Measurements from ENCODE around the gene RNF213. TPM values are rescaled to one million over a fixed set of nuclear protein-coding genes. Genes with fewer than 3 reads are reported as not detected.

The RNF213 gene
- total RNA-seq, 1 experiment from 2014 or later, result 28.6 TPM

GRCh38 chr17:80347536-80347935 is 86.9 kb downstream of the RNF213 start:
- no peak for DNase-seq (ENCODE audit: low read depth)

GRCh38 chr17:80347948-80348351 is 87.3 kb downstream of the RNF213 start:
- no peak for DNase-seq (ENCODE audit: low read depth)

GRCh38 chr17:80348551-80349150 is 88.0 kb downstream of the RNF213 start:
- no peak for DNase-seq (ENCODE audit: low read depth)

GRCh38 chr17:80349151-80349651 is 88.5 kb downstream of the RNF213 start:
- peak; percentile 62 for DNase-seq (ENCODE audit: low read depth)

GRCh38 chr17:80349751-80350150 is 89.1 kb downstream of the RNF213 start:
- no peak for DNase-seq (ENCODE audit: low read depth)

- DNase-seq (ENCODE audit: low read depth), result no peak
Measured at GRCh38 chr17:80352216-80352895, 91.7 kb downstream of the RNF213 start.

GRCh38 chr17:80352991-80353665 is 92.5 kb downstream of the RNF213 start:
- DNase-seq (ENCODE audit: low read depth), result no peak

GRCh38 chr17:80353718-80354275 is 93.1 kb downstream of the RNF213 start:
- DNase-seq (ENCODE audit: low read depth), result no peak

- DNase-seq (ENCODE audit: low read depth), result no peak
Measured at GRCh38 chr17:80354336-80354735, 93.7 kb downstream of the RNF213 start.

GRCh38 chr17:80356231-80356856 is 95.7 kb downstream of the RNF213 start:
- no peak for DNase-seq (ENCODE audit: low read depth)

- no peak for DNase-seq (ENCODE audit: low read depth)
Measured at GRCh38 chr17:80358131-80358530, 97.5 kb downstream of the RNF213 start.

GRCh38 chr17:80358861-80359260 is 98.2 kb downstream of the RNF213 start:
- no peak for DNase-seq (ENCODE audit: low read depth)

GRCh38 chr17:80359422-80360110 is 98.9 kb downstream of the RNF213 start:
- DNase-seq (ENCODE audit: low read depth), result no peak

- DNase-seq (ENCODE audit: low read depth), result no peak
Measured at GRCh38 chr17:80360396-80360795, 99.7 kb downstream of the RNF213 start.

GRCh38 chr17:80361495-80362220 is 101.0 kb downstream of the RNF213 start:
- DNase-seq (ENCODE audit: low read depth), result peak; percentile 13

- DNase-seq (ENCODE audit: low read depth), result no peak
Measured at GRCh38 chr17:80362428-80363119, 101.9 kb downstream of the RNF213 start.

GRCh38 chr17:80363120-80363515 is 102.5 kb downstream of the RNF213 start:
- DNase-seq (ENCODE audit: low read depth), result no peak

- DNase-seq (ENCODE audit: low read depth), result no peak
Measured at GRCh38 chr17:80363518-80364090, 103.0 kb downstream of the RNF213 start.

GRCh38 chr17:80364091-80364691 is 103.5 kb downstream of the RNF213 start:
- DNase-seq (ENCODE audit: low read depth), result no peak

Measured in HT1080 (cell line).